Mucosa of descending colon (tissue), 3 donors: ENCODE measurements around the gene SLC2A9. TPM values are rescaled to one million over a fixed set of nuclear protein-coding genes. Genes with fewer than 3 reads are reported as not detected.

Source experiments
- ATAC-seq: fragments of 200-7000 bp; cut with Tn5 transposase; one replicate; pipeline ENCODE4 v1.9.1; 2020; ENCODE audit warnings: mild to moderate bottlenecking, moderate library complexity
- DNase-seq, 3 donors: peaks; one replicate each; pipeline ENCODE4 v3.0.0-alpha.2; 2020
- H3K36me3 ChIP-seq: fragments of 200-600 bp; one replicate; pipeline ENCODE4 v1.8.0; 2021; ENCODE audit warnings: low read depth, mild to moderate bottlenecking
- H3K4me1 ChIP-seq: fragments of 200-600 bp; one replicate; pipeline ENCODE4 v1.8.0; 2021; ENCODE audit warnings: low read depth, mild to moderate bottlenecking
- H3K4me3 ChIP-seq: fragments of 200-600 bp; one replicate; pipeline ENCODE4 v1.8.0; 2021; ENCODE audit warnings: mild to moderate bottlenecking
- H3K9me3 ChIP-seq: fragments of 200-600 bp; one replicate; pipeline ENCODE4 v1.8.0; 2021; ENCODE audit warnings: mild to moderate bottlenecking
- CTCF ChIP-seq: fragments of 200-600 bp; IDR thresholded peaks from one replicate; pipeline ENCODE4 v1.8.0; 2022; ENCODE audit warnings: antibody characterized with exemption, mild to moderate bottlenecking
- intact Hi-C, 2 donors: fragments of 100-400 bp; cut with DNase I in 1 of 2; cut with micrococcal nuclease in 1 of 2; formaldehyde crosslinking; loops; one replicate each; pipeline versions ENCODE4 v1.11.0 to v1.11.1; 2022; cut with DNase I, micrococcal nuclease
- total RNA-seq, 3 donors: library from RNA; stranded (reverse); fragmentation: NEBNext Ultra II Directional in 2 of 3; extraction: Animal tissue kit (Norgen Biotek cat#: 25700) in 2 of 3; gene quantifications; one replicate each; pipeline versions ENCODE4 v1.2.1 to v1.2.4, GENCODE V29; 2021 to 2023
- donor health status: DM: no; HTN: no; CAD: no; lungs with moderate emphysema.
- donor health status: DM: no; HTN: no; CAD: no.
- donor health status: DM: no; HTN: yes; CAD: no.

SLC2A9 gene
- total RNA-seq, 3 donors from 2014 or later: 4.8 to 8.9 (median 8.1) TPM

GRCh38 chr4:9968472-9968871, 52.8 kb downstream of the SLC2A9 start:
- Histone ChIP-seq H3K9me3 (no peaks in the 10 kb centered on the region), H3K4me1 (no peaks in the 10 kb centered on the region), H3K4me3 (no peak overlapping the region), H3K36me3 (no peaks in the 10 kb centered on the region)
- DNase-seq (no peak), ATAC-seq (no peak)
- no peak for TF ChIP-seq CTCF
- intact Hi-C loops: no loop called here

GRCh38 chr4:9964879-9965278, 56.4 kb downstream of the SLC2A9 start:
- no peaks in the 10 kb centered on the region for H3K36me3 ChIP-seq
- ATAC-seq (no peak), DNase-seq (no peak)
- no peaks in the 10 kb centered on the region for H3K4me1 ChIP-seq
- no peak overlapping the region for H3K4me3 ChIP-seq
- H3K9me3 ChIP-seq: no peaks in the 10 kb centered on the region
- intact Hi-C loops: no loop called here
- TF ChIP-seq CTCF: no peak

GRCh38 chr4:9963328-9963727, 58.0 kb downstream of the SLC2A9 start:
- ATAC-seq: no peak
- intact Hi-C loops: no loop called here
- no peaks in the 10 kb centered on the region for H3K4me1 ChIP-seq
- no peak for DNase-seq
- TF ChIP-seq CTCF: no peak
- H3K36me3 ChIP-seq: no peaks in the 10 kb centered on the region
- no peak overlapping the region for H3K4me3 ChIP-seq
- no peaks in the 10 kb centered on the region for H3K9me3 ChIP-seq

GRCh38 chr4:9962611-9963314, 58.5 kb downstream of the SLC2A9 start:
- H3K9me3 ChIP-seq: no peaks in the 10 kb centered on the region
- no peak for TF ChIP-seq CTCF
- DNase-seq (no peak), ATAC-seq (no peak)
- H3K4me1 ChIP-seq: no peaks in the 10 kb centered on the region
- intact Hi-C loops: no loop called here
- H3K36me3 ChIP-seq: no peaks in the 10 kb centered on the region
- H3K4me3 ChIP-seq: no peak overlapping the region

GRCh38 chr4:9954468-9954867, 66.8 kb downstream of the SLC2A9 start:
- intact Hi-C loops: no loop called here
- DNase-seq (no peak), ATAC-seq (no peak)
- H3K4me3 ChIP-seq: no peak overlapping the region
- H3K9me3 ChIP-seq: no peaks in the 10 kb centered on the region
- H3K4me1 ChIP-seq: no peaks in the 10 kb centered on the region
- no peak for TF ChIP-seq CTCF
- H3K36me3 ChIP-seq: no peaks in the 10 kb centered on the region

- no peak overlapping the region for H3K4me3 ChIP-seq
- no peak for TF ChIP-seq CTCF
- ATAC-seq (no peak), DNase-seq (no peak)
- H3K36me3 ChIP-seq: no peaks in the 10 kb centered on the region
- intact Hi-C loops: no loop called here
- no peaks in the 10 kb centered on the region for H3K9me3 ChIP-seq
- no peaks in the 10 kb centered on the region for H3K4me1 ChIP-seq
Measured at GRCh38 chr4:9953089-9953488, 68.2 kb downstream of the SLC2A9 start.
